ENCODE measurements around the gene LIME1.
A peak's percentile ranks its signal among the peaks of the same experiment; 100 is the strongest.
"Not testable (repeated sequence)": the region's sequence is repeated elsewhere in the genome, so short reads cannot be mapped to it uniquely, and the experiment has no call there.

LIME1 gene

DNA sequence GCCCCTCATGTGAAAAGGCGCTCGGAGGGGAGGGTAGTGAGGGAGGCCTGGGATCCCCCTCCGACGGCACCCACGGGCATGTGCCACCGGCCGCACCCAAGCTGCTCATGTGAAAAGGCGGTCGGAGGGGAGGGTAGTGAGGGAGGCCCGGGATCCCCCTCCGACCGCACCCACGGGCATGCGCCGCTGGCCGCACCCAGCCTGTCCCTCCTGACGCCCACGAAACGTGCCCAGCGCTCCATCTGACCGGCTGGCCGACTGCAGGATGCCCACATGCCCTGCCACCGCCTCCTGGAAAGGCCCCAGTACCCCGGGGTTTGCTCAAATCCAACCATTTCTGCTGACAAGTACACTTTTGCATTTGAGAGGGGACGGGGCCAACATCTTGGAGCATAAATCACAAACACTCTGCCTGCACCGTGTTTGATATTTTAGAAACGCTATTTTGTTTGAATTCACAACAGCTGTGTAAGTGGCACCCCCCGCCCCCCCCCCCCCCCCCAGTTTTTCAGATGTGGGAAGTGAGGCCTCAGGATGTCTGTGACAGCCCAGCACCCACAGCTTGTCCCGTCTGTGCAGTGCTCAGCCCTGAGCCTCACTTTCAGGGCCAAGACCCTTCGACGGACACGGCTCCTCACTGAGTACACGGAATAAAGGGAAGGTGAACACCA, 37.2 kb downstream of the LIME1 start:
- DNase-seq (ENCODE audit: low read depth in 2 of 2), result no peak

DNA sequence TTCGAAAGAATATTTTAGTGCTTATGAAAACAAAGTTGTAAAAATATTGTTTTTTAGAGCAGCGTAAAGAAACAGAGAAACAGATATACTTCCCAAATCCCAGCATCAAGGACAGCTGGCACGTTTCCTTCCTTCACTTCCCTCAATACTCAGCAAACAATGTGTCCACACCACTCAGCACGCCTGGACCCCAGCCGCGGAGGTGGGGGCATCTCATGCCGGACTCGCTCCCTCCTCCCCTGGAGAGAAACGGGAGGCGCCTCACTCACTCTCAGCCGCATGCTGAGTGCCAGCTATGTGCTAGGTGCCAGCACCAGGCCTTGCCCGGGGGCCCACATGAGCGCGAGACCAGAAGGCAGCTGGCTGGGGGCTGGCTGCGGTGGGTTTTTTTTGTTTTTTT, 37.8 kb downstream of the LIME1 start:
- no peak for DNase-seq (ENCODE audit: low read depth in 2 of 2)

DNA sequence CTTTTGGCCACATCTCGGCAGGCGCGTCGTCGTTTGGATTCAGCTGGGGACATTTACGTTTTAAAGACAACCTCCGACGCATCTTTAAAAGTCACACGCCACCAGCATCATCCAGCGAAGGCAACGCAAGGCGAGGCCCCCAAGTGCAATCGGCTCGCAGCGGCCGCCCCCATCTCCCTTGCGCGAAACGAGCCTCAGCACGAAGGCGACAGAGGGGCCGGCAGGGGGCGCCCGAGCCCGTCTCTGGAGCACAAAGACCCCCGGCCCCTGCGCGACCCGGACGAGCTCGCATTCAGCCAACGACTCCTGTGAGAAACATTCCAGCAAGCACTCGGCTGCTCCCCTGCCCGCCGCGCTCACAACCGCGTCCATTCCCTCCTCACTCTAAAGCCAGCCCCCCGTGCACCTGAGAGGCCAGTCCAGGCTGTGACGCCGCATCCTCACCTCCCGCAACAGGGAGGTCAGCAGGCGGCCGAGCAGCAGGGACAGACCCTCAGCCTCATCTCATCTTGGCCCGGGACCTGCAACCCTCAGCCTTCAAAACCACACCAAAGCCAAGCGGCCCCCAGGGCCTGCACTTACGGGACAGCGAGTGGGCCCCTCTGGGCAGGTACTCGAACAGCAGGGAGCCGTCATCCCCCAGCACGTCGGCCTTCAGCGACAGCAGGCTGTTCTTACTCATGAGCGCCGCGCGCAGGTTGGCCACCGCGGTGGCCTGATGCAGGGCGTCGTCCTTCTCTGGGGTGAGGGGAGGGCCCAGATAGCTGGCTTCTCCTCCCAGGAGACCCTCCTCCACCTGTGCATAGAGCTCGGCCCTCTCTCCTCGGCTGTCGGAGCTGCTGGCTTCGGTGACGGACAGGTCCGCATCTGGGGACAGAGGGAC, 38.9 kb downstream of the LIME1 start:
- no peak for DNase-seq (ENCODE audit: low read depth in 2 of 2)

DNA sequence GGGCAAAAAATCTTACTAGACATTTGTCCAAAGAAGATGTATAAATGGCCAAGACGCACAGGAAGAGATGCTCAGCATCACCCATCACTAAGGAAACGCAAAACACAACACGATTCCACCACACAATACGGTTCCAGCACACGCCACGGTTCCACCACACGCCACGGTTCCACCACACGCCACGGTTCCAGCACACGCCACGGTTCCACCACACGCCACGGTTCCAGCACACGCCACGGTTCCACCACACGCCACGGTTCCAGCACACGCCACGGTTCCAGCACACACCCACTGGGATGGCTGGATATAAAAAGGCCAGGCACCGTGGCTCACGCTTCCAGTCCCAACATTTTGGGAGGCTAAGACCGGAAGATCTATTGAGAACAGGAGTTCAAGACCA, 40.4 kb downstream of the LIME1 start:
- not testable (repeated sequence) for DNase-seq (ENCODE audit: low read depth in 2 of 2)

DNA sequence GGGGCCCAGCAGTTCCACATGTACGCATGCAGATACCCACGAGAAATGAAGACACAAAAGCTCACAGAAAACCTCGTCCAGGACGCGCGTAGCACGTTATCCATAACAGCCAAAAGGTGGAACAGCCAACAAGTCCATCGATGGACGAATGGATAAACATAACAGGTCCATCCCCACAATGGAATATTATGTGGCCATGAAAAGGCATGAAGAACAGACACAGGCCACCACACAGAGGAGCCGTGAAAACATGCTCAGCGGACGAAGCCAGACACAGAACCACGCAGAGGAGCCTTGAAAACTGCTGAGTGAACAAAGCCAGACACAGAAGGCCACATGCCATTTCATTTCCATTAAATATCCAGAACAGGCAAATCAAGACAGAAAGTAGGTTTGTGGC, 41.1 kb downstream of the LIME1 start:
- DNase-seq (ENCODE audit: low read depth in 2 of 2), result no peak

DNA sequence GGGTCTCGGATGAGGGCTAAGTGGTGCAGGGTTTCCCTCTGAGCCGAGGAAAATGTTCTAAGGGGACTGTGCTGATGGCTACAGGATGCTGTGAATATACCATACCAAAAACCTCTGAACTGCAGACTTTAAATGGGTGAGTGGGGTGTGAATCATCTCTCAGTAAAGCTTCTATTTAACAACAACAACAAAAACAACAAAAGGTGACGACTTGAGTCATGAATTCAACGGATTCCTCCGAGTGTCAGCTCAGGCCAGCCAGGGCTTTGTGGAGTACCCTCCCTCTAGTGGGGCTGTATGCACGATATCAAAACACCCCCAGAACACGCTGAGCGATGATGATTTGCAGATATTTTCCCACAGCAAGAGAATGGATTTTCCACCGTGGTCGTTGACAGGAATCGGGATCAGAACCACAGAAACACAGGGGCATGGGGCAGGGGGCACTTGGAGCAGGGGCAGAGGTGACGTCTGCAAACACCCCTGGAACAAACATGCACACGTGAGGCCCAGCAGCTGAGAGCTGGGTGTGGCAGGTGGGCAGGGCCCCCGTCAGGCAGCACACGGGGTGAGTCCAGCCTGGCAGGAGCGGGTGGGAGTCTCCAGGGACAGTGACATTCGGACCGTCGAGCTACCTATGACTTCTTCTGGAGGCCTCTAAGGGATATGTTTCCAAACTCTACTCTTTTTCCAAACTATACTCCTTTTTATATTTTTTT, 41.7 kb downstream of the LIME1 start:
- DNase-seq (ENCODE audit: low read depth in 2 of 2), result no peak

DNA sequence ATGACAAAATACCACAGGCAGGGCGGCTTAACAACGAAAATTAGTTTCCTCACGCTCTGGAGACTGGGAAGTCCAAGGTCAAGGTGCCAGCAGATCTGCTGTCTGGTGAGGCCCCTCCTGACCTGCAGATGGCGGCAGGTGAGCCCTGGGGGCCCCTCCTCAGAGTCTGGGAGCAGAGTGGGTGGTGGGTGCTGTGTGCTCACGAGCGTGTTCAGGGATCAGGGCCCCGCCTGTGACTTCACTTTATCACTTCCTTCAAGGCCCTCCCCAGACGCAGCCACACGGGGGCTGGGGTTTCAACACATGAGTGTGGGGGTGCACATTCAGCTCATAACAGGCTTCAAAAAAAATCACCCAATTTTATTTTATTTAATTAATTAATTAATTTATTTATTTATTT, 42.4 kb downstream of the LIME1 start:
- DNase-seq (ENCODE audit: low read depth in 2 of 2), result no peak

DNA sequence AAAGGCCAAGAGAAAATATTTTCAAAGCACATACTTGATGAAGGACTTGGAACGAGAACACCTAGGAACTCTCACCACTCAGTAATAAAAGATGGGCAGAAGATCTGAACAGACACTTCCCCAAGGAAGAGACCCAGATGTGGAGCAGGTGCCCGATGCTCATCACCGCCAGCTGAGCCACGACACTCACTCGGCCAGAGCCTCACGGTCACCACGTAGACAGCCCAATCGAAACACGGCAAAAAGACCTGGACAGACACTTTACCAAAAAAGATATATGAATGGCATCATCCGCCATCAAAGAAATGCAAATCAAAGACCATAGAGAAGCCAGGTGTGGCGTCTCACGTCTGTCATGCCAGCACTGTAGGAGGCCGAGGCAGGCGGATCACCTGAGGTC, 44.7 kb downstream of the LIME1 start:
- DNase-seq (ENCODE audit: low read depth in 2 of 2), result no peak

DNA sequence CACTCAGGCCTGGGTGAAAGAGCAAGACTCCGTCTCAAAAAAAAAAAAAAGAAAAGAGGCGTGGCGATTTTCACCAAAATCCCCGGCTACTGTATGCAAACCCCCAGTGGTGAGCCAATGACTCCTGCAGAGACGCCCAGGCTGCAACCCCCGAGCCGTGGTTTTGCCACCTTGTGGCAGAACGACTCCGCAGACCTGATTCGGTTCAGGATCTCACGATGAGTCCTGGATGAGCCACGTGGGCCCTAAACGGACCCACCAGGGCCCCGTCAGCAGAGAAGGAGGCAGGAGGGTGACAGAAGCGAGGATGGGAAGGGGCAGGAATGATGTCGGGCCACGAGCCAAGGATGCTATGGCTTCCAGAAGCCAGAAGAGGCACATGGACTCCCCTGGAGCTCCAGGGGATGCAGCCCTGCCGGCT, 45.6 kb downstream of the LIME1 start:
- DNase-seq (ENCODE audit: low read depth in 2 of 2), result peak; percentile 17 to 27

DNA sequence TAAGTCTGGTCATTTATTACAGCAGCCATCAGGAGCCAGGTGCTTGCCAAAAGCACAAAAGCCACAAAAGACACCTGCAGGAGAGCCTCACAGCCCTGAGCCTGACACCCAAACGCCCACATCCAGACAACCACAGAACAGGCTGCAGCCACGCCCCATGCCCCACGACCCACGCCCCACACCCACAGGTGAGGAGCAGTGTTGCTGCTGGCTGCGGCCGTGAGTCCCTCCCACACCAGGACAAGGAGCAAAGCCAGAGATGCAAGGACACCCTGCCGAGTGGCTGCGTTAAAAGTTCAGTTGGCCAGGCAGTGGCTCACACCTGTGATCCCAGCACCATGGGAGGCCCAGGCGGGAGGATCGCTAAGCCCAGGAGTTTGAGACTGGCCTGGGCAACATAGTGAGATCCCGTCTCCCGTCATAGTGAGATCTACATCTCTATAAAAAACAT, 46.1 kb downstream of the LIME1 start:
- DNase-seq (ENCODE audit: low read depth in 2 of 2), result no peak

DNA sequence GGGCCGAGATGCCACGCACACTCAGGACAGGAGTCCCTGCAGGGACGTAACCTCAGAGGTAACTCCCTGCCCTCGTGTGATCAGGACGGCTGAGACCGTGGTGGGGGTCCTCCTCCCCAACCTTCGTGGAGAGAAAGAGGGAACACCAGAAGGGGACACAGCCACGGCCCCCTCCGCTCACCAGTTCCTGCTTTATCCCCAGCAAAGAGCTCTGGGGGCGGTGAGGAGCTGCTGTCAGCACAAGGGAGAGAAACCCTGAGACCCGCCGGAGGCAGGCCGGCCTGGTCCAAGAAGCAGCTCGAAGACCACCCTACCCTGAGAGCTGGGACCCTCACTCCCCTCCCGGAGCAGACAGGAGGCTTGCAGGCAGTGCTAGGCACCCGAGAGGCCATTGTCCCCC, 47.5 kb downstream of the LIME1 start:
- no peak for DNase-seq (ENCODE audit: low read depth in 2 of 2)

DNA sequence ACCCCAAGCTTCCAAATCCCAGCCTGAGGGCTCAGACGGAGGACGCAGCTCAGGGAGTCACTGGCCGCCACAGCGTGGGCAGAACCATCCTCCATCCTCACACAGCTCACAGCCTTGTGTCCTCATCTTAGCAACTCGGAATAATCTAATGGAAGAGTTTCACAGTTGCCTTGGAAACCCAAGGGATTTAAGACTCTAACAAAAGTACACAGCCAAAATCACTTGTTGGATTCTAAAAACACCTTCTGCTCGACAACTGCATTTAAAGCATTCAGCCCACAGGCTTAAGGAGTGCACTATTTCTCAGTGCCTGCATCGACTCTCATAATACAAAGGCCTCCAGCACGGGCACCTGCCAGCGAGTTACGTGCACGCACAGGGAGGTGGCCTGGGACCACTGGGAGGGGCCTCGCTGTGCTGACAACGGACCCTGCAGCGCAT, 49.2 kb downstream of the LIME1 start:
- DNase-seq (ENCODE audit: low read depth in 2 of 2), result no peak

DNA sequence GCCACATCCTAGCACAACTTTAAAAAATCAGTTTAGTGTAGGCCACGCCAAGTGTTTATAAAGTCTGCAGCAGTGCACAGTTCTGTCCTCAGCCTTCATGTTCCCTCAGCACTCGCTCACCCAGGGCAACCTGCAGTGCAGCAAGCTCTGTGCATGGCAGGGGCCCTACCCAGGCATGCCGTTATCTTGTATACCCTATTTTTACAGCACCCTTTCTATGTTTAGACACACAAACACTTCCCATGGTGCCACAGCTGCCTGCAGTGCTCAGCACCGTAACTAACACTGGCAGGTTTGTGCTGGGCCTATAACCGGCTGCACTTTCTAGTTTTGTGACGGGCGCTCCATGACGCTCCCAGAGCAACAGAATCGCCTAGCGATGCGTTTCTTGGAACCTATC, 50.8 kb downstream of the LIME1 start:
- DNase-seq (ENCODE audit: low read depth in 2 of 2), result no peak

DNA sequence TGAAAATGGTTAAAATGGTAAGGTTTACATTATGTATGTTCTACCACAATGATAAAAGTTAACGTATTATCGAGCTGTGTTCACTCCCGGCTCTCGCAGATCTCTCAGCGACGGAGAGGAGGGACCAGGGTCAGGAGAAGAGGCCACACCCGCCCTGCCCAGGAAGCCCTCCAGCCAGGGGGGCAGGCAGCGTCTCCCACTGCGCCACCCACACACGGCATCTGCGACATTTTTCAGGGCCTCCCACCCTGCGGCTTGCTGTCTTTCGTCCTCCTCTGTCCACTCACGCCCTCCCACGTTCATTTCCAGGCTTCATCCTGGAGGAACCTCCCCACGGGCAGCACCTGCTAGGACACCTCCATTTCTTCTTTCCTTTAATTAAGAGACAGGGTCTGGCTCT, 51.3 kb downstream of the LIME1 start:
- DNase-seq (ENCODE audit: low read depth in 2 of 2), result no peak

All from stimulated activated CD8-positive, alpha-beta memory T cell treated with anti-CD3 and anti-CD28 coated beads, Interleukin-2, amount 100 ng/mL, for 1 hour (primary cell).